T-cell (primary cell): ENCODE measurements around the gene ACSM4. TPM values are rescaled to one million over a fixed set of nuclear protein-coding genes. Genes with fewer than 3 reads are reported as not detected.
"Not testable (repeated sequence)": the region's sequence is repeated elsewhere in the genome, so short reads cannot be mapped to it uniquely, and the experiment has no call there.

Experiments
- ATAC-seq, 4 experiments: fragments of 200-7000 bp in 3 of 4; fragments of 150-1000 bp in 1 of 4; cut with Tn5 transposase; replicated peaks in 1 of 4; 1 replicate in 3 of 4; 2 replicates in 1 of 4; pipeline ENCODE4 v1.10.0; 2021; ENCODE audit warnings: moderate library complexity in 3 of 4, mild to moderate bottlenecking in 2 of 4, moderate number of reproducible peaks in 1 of 4
- CTCF ChIA-PET, 2 donors: fragments of 300-600 bp; sonication (Branson Sonifier 250); formaldehyde crosslinking; loops; one replicate each; lab custom pipeline; 2022; ENCODE audit warnings: antibody characterized with exemption in 2 of 2; lab: Charles Lee
- POLR2A ChIA-PET, 2 donors: fragments of 300-600 bp; sonication (Branson Sonifier 250); formaldehyde crosslinking; loops; one replicate each; lab custom pipeline; 2022; ENCODE audit warnings: antibody characterized with exemption in 2 of 2; lab: Charles Lee
- DNase-seq, 35 experiments: peaks; one replicate each; pipeline versions ENCODE4 v3.0.0 to v3.0.0-alpha.2; 2013 to 2023
- H3K27ac ChIP-seq: one replicate; pipeline ENCODE4 v1.5.1; 2013; ENCODE audit warnings: low read length
- H3K27me3 ChIP-seq, 2 experiments: replicated peaks in 1 of 2; 1 replicate in 1 of 2; 2 replicates in 1 of 2; pipeline versions ENCODE4 v1.6.1 to v1.7.0; 2013; ENCODE audit warnings: low read length in 1 of 2, mixed read lengths in 1 of 2; ENCODE audit not compliant: control insufficient read depth in 2 of 2, insufficient read depth in 2 of 2; ENCODE audit errors: extremely low read depth in 1 of 2
- H3K36me3 ChIP-seq, 2 donors: 1 replicate in 1 of 2; 2 replicates in 1 of 2; pipeline versions ENCODE4 v1.6.1 to v1.7.0; 2013; ENCODE audit warnings: low read length in 1 of 2; ENCODE audit not compliant: control insufficient read depth in 2 of 2, insufficient read depth in 1 of 2; ENCODE audit errors: extremely low read depth in 1 of 2
- H3K4me1 ChIP-seq, 2 experiments: 1 replicate in 1 of 2; 2 replicates in 1 of 2; pipeline versions ENCODE4 v1.6.1 to v1.7.0; 2013; ENCODE audit warnings: low read length in 2 of 2, mixed read lengths in 1 of 2; ENCODE audit not compliant: insufficient read depth in 2 of 2, control insufficient read depth in 1 of 2; ENCODE audit errors: extremely low read depth in 1 of 2
- H3K4me3 ChIP-seq, 2 donors: 1 replicate in 1 of 2; 2 replicates in 1 of 2; pipeline versions ENCODE4 v1.5.1 to v1.7.0; 2013; ENCODE audit warnings: mild to moderate bottlenecking in 2 of 2, low read length in 1 of 2, moderate library complexity in 1 of 2; ENCODE audit not compliant: control insufficient read depth in 1 of 2; ENCODE audit errors: extremely low read depth in 1 of 2
- H3K9me3 ChIP-seq: 2 replicates; pipeline ENCODE4 v1.7.0; 2013
- H3K27ac Mint-ChIP-seq, 2 donors: one replicate each; pipeline ENCODE4 v1.8.0; 2020 to 2021; ENCODE audit warnings: mild to moderate bottlenecking in 2 of 2, mixed read lengths in 2 of 2
- H3K27me3 Mint-ChIP-seq, 2 donors: one replicate each; pipeline ENCODE4 v1.8.0; 2021 to 2022; ENCODE audit warnings: mixed read lengths in 2 of 2
- H3K36me3 Mint-ChIP-seq: one replicate; pipeline ENCODE4 v1.8.0; 2021; ENCODE audit warnings: mixed read lengths
- H3K4me1 Mint-ChIP-seq, 3 donors: one replicate each; pipeline ENCODE4 v1.8.0; 2020 to 2022; ENCODE audit warnings: mixed read lengths in 3 of 3, mild to moderate bottlenecking in 1 of 3
- H3K4me3 Mint-ChIP-seq, 3 donors: one replicate each; pipeline ENCODE4 v1.8.0; 2020 to 2022; ENCODE audit warnings: mild to moderate bottlenecking in 3 of 3, mixed read lengths in 3 of 3, moderate library complexity in 3 of 3
- H3K9me3 Mint-ChIP-seq, 3 donors: one replicate each; pipeline ENCODE4 v1.8.0; 2020 to 2022; ENCODE audit warnings: mixed read lengths in 3 of 3
- WGBS: methylation state at CpG from one replicate; pipeline ENCODE4 v1.1.5; 2013; ENCODE audit warnings: missing lambda C conversion rate; ENCODE audit not compliant: insufficient coverage; 5-methylcytosine and 5-hydroxymethylcytosine counted together
- total RNA-seq, 35 experiments: library from RNA in 6 of 35; stranded (reverse) in 6 of 35; fragments of 120-200 nt in 1 of 35; gene quantifications; one replicate each; pipeline versions ENCODE4 v1.2.1 to v1.2.4 and lab custom pipeline; 2013 to 2026

The ACSM4 gene
- total RNA-seq, 5 donors from 2014 or later (not counting 1 experiment from before 2014, with no cell fraction given) = not detected

DNA sequence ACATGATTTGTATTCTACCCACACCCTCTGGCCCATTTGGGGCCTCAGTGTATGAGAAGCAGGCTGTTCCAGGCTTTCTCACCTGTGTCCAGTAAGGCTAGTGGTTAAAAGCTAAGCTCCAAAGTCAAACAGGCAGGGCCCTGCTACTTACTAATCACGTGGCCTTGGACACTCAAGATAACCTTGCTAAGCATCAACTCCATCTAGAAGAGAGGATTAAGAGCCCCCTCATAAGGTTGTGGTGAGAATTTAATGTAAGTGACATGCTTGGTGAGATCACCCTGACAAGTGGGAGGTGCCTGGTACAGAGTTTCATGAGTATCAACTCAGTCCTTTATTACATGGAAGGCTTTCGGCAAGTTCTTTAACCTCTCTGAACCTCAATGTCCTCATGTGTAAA, 17.8 kb downstream of the ACSM4 start:
- Mint-ChIP-seq H3K4me1 (no peaks in the 10 kb centered on the region), H3K4me3 (no peak overlapping the region), H3K27ac (no peak overlapping the region), H3K36me3 (no peaks in the 10 kb centered on the region), H3K27me3 (peaks cover 0 to 3% of the 10 kb centered on the region in 2 donors), H3K9me3 (no peaks in the 10 kb centered on the region)
- Histone ChIP-seq H3K36me3 (no peaks in the 10 kb centered on the region), H3K27ac (no peak overlapping the region), H3K4me3 (no peak overlapping the region), H3K27me3 (no peaks in the 10 kb centered on the region), H3K9me3 (no peaks in the 10 kb centered on the region), H3K4me1 (no peaks in the 10 kb centered on the region)
- ATAC-seq (no peak), DNase-seq (no peak)
- ChIA-PET POLR2A (no interaction called here), CTCF (interaction anchor here in 1 of 2 donors (0.6 kb wide), 1 partner anchor 141 kb away, joined by 3 read pairs; no protein-coding TSS in a partner anchor)
- no CpG with 5 or more reads among the region's 2 CpGs for WGBS

DNA sequence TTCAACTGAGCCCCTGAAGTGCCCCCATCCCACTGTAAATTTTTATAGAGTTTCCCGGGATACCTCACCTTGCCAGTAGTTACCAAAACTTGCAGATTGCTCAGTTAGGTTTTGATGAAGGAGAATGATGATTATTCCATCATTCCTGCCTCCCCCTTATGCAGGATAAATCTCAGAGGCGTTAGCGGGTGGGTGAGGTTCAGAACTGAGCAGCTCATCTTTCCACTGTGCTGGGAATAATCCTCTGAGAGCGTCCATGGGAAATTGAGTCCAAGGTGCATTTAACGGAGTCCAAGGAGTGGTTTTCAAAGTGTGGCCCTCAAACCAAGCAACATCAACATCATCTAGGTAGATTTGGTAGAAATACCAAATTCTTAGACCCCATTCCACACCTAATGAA, 18.7 kb downstream of the ACSM4 start:
- no peak overlapping the region for H3K27ac Mint-ChIP-seq
- CTCF ChIA-PET = no interaction called here
- WGBS = 52% methylated on average over 3 of the region's 5 CpGs

DNA sequence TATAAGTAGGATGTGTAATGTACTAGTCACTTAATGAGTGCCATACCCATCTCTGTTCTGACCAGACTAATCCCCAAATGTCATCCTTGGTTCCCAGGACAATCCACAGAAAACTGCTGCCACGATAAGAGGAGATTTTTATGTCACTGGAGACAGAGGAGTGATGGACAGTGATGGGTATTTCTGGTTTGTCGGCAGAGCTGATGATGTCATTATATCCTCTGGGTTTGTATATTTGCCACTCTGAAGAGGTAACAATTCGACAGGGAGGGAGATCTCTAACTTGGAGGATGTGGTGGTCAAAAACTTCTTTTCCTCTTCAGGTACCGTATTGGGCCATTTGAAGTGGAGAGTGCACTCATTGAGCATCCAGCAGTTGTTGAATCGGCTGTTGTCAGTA, 20.3 kb downstream of the ACSM4 start:
- 80% methylated on average over 1 of the region's 5 CpGs for WGBS
- no peaks in the 10 kb centered on the region for H3K9me3 Mint-ChIP-seq
- Histone ChIP-seq H3K27me3 (no peaks in the 10 kb centered on the region), H3K36me3 (no peaks in the 10 kb centered on the region), H3K4me1 (no peaks in the 10 kb centered on the region), H3K9me3 (no peaks in the 10 kb centered on the region), H3K4me3 (no peak overlapping the region), H3K27ac (no peak overlapping the region)
- ATAC-seq (no peak), DNase-seq (no peak)
- ChIA-PET CTCF (no interaction called here), POLR2A (no interaction called here)
- H3K27me3 Mint-ChIP-seq = peaks cover 3 to 11% of the 10 kb centered on the region in 2 donors
- H3K36me3 Mint-ChIP-seq = no peaks in the 10 kb centered on the region
- H3K27ac Mint-ChIP-seq = no peak overlapping the region
- H3K4me1 Mint-ChIP-seq = no peaks in the 10 kb centered on the region
- no peak overlapping the region for H3K4me3 Mint-ChIP-seq

More for the DNA sequence above, 18.7 kb downstream of the ACSM4 start:
- DNase-seq (no peak), ATAC-seq (no peak)
- Histone ChIP-seq H3K4me1 (no peaks in the 10 kb centered on the region), H3K36me3 (no peaks in the 10 kb centered on the region), H3K27ac (no peak overlapping the region), H3K27me3 (no peaks in the 10 kb centered on the region), H3K4me3 (no peak overlapping the region), H3K9me3 (no peaks in the 10 kb centered on the region)
- H3K4me1 Mint-ChIP-seq = no peaks in the 10 kb centered on the region
- H3K27me3 Mint-ChIP-seq = peaks cover 3% of the 10 kb centered on the region in 2 donors
- no peaks in the 10 kb centered on the region for H3K9me3 Mint-ChIP-seq
- H3K36me3 Mint-ChIP-seq = no peaks in the 10 kb centered on the region
- no peak overlapping the region for H3K4me3 Mint-ChIP-seq
- POLR2A ChIA-PET = no interaction called here

DNA sequence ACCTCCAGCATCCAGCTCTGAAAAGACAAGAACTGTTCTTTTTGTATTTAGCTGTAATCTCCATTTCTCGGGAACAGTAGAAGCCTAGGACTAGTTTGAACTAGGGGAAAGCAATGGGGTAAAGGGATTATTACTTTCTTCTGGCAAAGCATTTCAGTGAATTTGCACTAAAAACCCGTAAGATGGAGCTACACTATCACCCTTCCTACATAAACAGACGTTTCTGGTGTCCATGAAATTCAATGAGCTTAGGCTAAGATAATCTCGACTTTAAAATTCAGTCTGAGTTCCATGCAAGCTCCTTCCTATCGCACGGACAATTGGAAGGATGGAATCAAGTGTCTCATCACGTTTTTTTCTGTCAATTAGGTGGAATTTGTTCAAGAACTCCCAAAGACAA, 24.0 kb downstream of the ACSM4 start:
- peaks cover 5% of the 10 kb centered on the region for H3K36me3 Mint-ChIP-seq
- Histone ChIP-seq H3K4me1 (no peaks in the 10 kb centered on the region), H3K27me3 (no peaks in the 10 kb centered on the region), H3K9me3 (no peaks in the 10 kb centered on the region), H3K36me3 (no peaks in the 10 kb centered on the region), H3K4me3 (no peak overlapping the region), H3K27ac (no peak overlapping the region)
- H3K9me3 Mint-ChIP-seq = peaks cover 0 to 5% (median under 1%) of the 10 kb centered on the region in 3 donors
- DNase-seq (no peak), ATAC-seq (no peak)
- H3K4me1 Mint-ChIP-seq = peaks cover 0 to 8% (median 7%) of the 10 kb centered on the region in 3 donors
- CTCF ChIA-PET = interaction anchor here in 1 of 2 donors (0.6 kb wide), 1 partner anchor 40 kb away, joined by 3 read pairs; no protein-coding TSS in a partner anchor
- H3K27ac Mint-ChIP-seq = no peak overlapping the region
- no peak overlapping the region for H3K4me3 Mint-ChIP-seq
- peaks cover 10 to 21% of the 10 kb centered on the region in 2 donors for H3K27me3 Mint-ChIP-seq
- POLR2A ChIA-PET = no interaction called here
- 71% methylated on average over 4 of the region's 7 CpGs for WGBS

DNA sequence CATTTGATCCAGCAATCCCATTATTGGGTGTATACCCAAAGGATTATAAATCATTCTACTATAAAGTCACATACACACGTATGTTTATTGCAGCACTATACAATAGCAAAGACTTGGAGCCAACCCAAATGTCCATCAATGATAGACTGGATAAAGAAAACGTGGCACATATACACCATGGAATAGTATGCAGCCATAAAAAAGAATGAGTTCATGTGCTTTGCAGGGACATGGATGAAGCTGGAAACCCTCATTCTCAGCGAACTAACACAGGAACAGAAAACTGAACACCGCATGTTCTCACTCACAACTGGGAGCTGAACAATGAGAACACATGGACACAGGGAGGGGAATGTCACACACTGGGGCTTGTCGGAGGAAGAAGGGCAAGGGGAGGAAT, 33.9 kb downstream of the ACSM4 start:
- H3K27me3 Mint-ChIP-seq, ATAC-seq, H3K4me1 ChIP-seq, H3K4me3 Mint-ChIP-seq, H3K27ac ChIP-seq, H3K27me3 ChIP-seq, POLR2A ChIA-PET, H3K9me3 ChIP-seq, H3K27ac Mint-ChIP-seq, H3K36me3 ChIP-seq, H3K9me3 Mint-ChIP-seq, H3K4me3 ChIP-seq, DNase-seq, H3K36me3 Mint-ChIP-seq, CTCF ChIA-PET: not testable (repeated sequence)
- no CpG with 5 or more reads among the region's 5 CpGs for WGBS
- peaks cover 7 to 12% (median 7%) of the 10 kb centered on the region in 3 donors for H3K4me1 Mint-ChIP-seq

DNA sequence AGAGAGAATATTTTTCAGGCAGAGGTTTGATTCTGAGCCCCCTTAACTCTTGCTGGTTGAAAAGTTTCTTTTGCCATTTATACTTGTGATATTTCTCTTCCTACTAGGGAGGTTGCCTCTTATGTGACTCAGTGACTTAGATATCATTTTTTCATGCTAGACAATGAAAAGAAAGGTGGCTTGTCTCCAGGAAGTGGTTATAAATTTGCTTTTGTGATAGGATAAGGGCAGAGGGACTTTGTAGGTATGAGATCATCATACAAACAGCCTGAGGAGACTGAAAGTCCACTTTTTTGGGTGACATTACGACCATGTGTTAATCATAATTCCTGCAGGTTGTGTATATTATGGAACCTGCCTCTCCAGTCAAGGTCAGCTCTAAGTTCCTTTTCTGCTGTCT, 35.8 kb downstream of the ACSM4 start:
- 75% methylated on average over 1 of the region's 1 CpG for WGBS
- Histone ChIP-seq H3K27ac (no peak overlapping the region), H3K4me1 (peaks cover 0 to 6% of the 10 kb centered on the region in 2 experiments), H3K4me3 (no peak overlapping the region), H3K9me3 (no peaks in the 10 kb centered on the region), H3K36me3 (no peaks in the 10 kb centered on the region), H3K27me3 (no peaks in the 10 kb centered on the region)
- CTCF ChIA-PET = no interaction called here
- Mint-ChIP-seq H3K27ac (peak overlapping the region in 1 of 2 donors; percentile 0), H3K9me3 (peaks cover 8 to 17% (median 9%) of the 10 kb centered on the region in 3 donors), H3K4me3 (no peak overlapping the region), H3K36me3 (peaks cover 1% of the 10 kb centered on the region), H3K27me3 (no peaks in the 10 kb centered on the region), H3K4me1 (peaks cover 7 to 20% (median 9%) of the 10 kb centered on the region in 3 donors)
- ATAC-seq (peak in 1 of 4 experiments; percentile 82), DNase-seq (no peak)
- POLR2A ChIA-PET = no interaction called here
